Cerebellar nuclear complex (tissue), 1 donor: ENCODE data around the gene RALA.

ENCODE experiments used
- DNase-seq, 2 experiments: peaks; one replicate each; lab custom pipeline; 2025; lab: John Stamatoyannopoulos, UW

Gene RALA

GRCh38 chr7:39613577-39613976 is 9.8 kb upstream of the RALA start:
- no peak for DNase-seq

GRCh38 chr7:39614299-39614698 is 9.1 kb upstream of the RALA start:
- no peak for DNase-seq

GRCh38 chr7:39615350-39615975 is 7.9 kb upstream of the RALA start:
- DNase-seq, result no peak

- DNase-seq, result no peak
These were observed 7.2 kb upstream of the RALA start for GRCh38 chr7:39616138-39616537.

GRCh38 chr7:39617005-39617404 is 6.4 kb upstream of the RALA start:
- DNase-seq, result no peak

- DNase-seq, result no peak
These were observed 4.5 kb upstream of the RALA start for GRCh38 chr7:39618868-39619267.

GRCh38 chr7:39620486-39620885 is 2.9 kb upstream of the RALA start:
- no peak for DNase-seq

GRCh38 chr7:39621261-39621660 is 2.1 kb upstream of the RALA start:
- DNase-seq, result no peak

GRCh38 chr7:39621784-39622411 is 1.5 kb upstream of the RALA start:
- DNase-seq, result no peak

- no peak for DNase-seq
These were observed 763 bp upstream of the RALA start for GRCh38 chr7:39622609-39623008.

GRCh38 chr7:39623732-39624441 is 515 bp downstream of the RALA start:
- DNase-seq, result no peak

GRCh38 chr7:39624442-39624807 is 1.1 kb downstream of the RALA start:
- DNase-seq, result no peak

GRCh38 chr7:39624935-39625694 is 1.7 kb downstream of the RALA start:
- DNase-seq, result no peak

GRCh38 chr7:39631736-39632308 is 8.4 kb downstream of the RALA start:
- DNase-seq, result no peak

GRCh38 chr7:39633563-39634477 is 10.4 kb downstream of the RALA start:
- DNase-seq, result no peak

- no peak for DNase-seq
These were observed 11.1 kb downstream of the RALA start for GRCh38 chr7:39634478-39634805.

GRCh38 chr7:39637400-39637799 is 14.0 kb downstream of the RALA start:
- DNase-seq, result no peak

- no peak for DNase-seq
These were observed 14.7 kb downstream of the RALA start for GRCh38 chr7:39637963-39638485.

GRCh38 chr7:39642896-39643295 is 19.5 kb downstream of the RALA start:
- DNase-seq, result no peak

- no peak for DNase-seq
These were observed 20.8 kb downstream of the RALA start for GRCh38 chr7:39644170-39644569.
